GM19035 (cell line): ENCODE data around the gene UNC5CL.

Source experiments
- ATAC-seq: cut with Tn5 transposase; IDR thresholded peaks from one replicate; pipeline ENCODE4 v1.9.1; 2021; ENCODE audit not compliant: unreplicated experiment

The UNC5CL gene

DNA sequence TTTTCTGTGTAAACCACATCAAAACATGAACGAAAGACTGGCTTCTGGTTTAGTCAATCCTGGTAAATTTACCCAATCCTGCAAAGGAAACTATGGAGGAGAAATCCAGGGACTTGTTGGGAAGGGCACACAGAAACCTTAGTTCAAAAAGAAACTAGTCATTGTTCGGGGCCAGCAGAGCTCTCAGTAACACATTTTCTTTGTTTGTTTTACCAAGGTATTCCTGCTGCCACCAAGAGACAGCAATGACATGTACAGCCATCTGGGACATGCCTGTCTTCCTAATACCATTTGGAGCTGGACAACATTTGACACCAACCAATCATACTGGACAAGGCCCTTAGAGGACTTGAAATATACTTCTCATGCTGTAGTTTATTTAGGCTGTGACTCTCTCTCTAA is 24.9 kb upstream of the UNC5CL start:
- no peak for ATAC-seq

- no peak for ATAC-seq
These were observed 23.0 kb upstream of the UNC5CL start for GRCh38 chr6:41062056-41062455.

- ATAC-seq: no peak
These were observed 22.2 kb upstream of the UNC5CL start for GRCh38 chr6:41061196-41061726.

- no peak for ATAC-seq
These were observed 20.5 kb upstream of the UNC5CL start for GRCh38 chr6:41059556-41059955.

GRCh38 chr6:41058783-41059181 is 19.8 kb upstream of the UNC5CL start:
- ATAC-seq: no peak

GRCh38 chr6:41056768-41057490 is 17.9 kb upstream of the UNC5CL start:
- ATAC-seq: no peak

DNA sequence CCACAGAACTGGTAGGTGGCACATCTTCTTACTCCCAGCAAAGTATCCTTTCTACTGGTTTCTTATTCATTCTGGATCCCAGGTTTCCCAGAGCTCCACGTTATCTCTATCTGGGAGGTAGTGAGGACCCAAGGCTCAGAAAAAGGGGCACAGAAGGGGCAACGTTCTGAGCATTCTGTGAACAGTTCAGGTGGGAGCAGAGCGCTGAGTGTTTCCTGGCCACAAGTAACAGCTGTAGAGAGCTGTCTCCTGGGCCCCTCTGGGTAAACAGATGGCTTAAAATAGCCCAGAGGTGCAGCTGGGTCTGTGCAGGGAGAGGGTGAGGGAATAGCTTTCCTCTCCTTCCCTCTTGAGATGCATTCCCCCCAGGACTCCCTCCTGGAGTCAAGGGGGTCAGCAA is 16.1 kb upstream of the UNC5CL start:
- no peak for ATAC-seq

DNA sequence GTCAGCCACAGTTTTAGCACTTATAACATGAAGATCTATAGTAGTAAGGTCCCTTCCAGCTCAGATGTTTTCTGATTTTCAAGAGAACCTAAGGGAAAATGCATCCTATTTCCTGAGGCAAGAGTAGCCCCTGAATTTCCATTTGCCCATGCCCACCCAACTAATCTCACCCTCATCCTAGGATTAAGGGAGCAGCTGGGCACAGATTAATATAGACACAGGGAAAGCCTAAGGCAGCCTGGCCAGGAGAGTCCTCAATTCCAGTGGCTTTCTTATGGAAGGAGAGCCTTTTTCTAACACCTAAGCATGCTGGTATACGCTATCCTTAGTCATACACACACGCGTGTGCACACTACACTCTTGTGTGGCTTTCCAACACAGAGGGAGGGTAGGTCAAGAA is 15.5 kb upstream of the UNC5CL start:
- ATAC-seq: no peak

DNA sequence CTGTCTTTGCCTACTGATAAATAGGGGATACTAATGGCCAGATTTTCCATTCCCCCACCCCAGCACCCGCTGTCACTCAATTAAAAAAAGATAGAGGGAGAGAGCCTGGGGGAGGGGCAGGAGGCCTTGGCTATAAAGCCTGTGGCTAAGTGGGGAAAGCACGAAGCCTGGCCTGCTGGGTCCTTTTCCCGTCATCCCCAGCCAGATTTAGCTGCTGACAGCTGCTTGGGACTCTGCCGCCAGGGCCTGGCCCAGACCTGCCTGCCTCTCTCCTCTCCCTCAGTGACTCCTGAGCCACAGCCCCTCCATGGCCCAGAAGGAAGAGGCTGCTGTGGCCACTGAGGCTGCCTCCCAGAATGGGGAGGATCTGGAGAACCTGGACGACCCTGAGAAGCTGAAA is 14.0 kb upstream of the UNC5CL start, which contains the start of gene APOBEC2:
Gene APOBEC2, plus strand, starts transcription at position 162 of the 400 bp plus-strand sequence. Its CDS starts 146 bp downstream, at position 308.
- no peak for ATAC-seq

DNA sequence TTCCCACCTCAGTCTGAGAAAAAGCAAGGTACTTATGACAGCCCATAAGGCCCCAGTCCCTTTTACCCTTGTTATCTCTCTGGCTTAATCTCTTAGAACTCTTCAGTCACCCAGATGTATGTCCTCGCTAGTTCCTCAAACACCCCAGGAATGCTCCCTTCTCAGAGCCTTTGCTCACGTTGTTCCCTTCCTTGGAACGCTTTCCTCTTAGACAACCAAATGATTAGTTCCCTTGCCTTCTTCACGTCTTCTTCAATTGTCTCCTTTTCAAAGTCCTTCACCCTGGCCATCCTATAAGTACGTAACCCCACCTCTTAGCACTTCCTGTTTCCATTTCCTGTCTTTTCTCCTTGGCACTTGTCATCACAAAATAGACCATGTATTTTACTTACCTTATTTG is 12.9 kb upstream of the UNC5CL start:
- no peak for ATAC-seq

- ATAC-seq: no peak
These were observed 11.5 kb upstream of the UNC5CL start for GRCh38 chr6:41050536-41050935.

DNA sequence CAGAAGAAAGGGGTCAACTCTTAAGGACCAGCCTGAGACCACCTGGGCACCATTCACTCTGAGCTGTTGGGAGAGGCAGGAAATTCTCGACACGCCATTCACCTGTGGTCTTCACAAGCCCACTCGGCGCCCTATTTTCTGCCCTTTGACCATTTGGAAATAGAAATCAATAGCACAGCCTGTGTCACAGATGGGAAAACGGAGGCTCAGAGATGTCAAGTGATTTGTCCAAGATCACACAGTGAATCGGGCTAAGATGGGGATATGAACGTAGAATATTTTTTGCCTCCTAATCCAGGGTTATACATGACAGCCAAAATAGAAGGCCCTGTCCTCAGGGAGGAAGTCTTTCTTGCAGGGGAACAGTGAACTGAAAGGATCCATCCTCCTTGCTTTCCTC is 10.9 kb upstream of the UNC5CL start:
- ATAC-seq: no peak

- ATAC-seq: no peak
These were observed 10.5 kb upstream of the UNC5CL start for GRCh38 chr6:41049521-41049920.

DNA sequence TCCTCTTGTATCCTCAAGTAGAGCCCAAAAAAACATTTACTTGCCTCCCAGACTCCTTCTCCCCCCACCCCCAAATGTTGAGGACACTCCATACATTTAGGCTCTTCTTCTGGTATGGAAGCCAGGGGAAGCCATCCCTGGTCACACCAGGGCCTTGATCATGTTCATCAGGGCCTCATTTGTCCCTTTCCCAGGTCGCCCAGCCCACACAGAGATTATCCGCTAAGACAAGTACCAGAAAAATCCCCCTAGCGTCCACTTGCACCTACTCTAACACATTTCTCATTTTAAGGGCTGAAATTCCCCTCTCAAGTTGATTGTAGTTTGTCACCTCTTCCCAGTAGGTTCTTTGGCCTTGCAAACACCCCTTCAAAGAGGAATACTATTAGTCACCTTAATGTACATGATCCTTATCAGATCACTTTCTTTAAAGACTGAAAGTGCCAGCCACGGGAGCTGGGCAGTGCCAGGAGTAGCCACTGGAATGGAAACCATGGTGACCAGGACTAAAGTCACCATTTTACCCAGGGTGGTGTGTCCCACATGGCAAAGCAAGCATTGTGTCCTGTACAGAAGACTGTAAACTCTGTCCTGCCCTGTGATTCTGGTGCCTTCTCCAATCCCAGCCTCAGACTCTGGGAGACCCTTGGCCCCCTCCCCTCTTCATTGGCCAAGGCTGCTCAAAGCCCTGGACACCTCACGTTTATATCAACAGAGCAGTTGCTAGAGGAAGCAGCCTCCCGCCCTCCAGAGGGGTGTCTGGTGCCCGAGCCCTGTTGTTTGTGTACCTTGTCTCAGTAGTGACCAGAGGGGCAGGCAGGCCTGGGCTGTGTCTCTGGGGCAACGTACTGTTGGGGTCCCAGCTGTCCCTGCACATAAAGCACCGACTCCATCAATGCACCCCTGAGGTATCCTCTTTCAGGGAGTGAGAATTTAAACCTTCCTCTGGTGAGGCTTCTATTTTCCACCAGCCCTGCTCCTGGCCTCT is 9.0 kb upstream of the UNC5CL start:
- no peak for ATAC-seq

GRCh38 chr6:41047306-41047705 is 8.3 kb upstream of the UNC5CL start:
- ATAC-seq: no peak

DNA sequence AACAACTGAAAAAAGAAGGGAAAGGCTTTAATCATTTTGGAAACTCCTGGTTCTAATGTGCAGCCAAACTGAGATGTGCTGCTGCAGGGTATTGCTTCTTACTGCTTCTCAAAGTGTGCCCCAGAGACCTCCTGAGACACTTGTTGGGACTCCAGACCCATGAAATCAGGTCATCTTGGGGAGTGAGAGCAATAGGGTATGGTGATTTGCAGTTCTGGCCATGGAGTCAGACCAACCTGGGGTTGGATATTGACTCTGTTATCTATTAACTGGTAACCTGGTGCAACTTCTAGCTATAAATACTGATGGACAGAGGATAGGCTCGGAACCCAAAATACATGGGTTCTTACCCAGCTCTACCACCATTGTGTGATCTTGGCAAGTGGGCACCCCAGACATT is 7.1 kb upstream of the UNC5CL start:
- ATAC-seq: no peak

DNA sequence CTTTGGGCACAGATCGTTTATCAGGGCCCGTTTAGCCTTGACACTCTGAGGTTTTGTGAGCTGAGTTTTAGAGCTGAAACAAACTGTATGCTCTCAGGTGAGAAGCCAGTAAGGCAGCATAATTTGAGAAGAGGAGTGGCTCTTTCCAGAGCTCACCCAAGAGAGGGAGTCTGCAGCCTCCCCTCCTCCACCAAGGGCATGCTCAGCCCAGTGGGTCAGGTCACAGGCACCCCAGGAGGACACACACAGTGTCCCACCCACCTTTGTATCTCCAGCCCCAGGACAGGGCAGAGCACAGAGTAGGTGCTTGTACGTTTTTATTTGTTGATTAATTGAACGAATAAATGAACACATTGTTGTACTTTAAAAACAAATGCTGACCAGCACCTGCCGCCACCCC is 6.6 kb upstream of the UNC5CL start:
- no peak for ATAC-seq

DNA sequence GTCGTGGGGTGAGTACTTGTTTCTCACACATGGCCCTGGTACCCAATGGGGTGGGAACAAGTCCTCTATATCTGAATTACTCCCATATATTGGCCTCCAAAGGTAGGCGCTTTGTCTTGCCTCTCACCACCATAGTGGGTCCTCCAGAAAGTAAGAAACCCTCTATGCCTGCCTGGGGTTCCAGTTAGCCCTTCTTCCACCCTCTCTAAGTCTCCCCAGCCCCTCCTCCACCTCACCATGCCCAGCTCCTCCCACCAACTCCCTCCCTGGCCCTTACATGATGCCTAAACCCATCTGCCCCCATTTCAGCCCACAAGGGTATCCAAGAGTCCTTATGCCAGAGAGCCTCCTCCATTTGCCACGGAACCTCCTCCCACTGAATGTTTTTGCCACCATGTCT is 4.1 kb upstream of the UNC5CL start:
- no peak for ATAC-seq

DNA sequence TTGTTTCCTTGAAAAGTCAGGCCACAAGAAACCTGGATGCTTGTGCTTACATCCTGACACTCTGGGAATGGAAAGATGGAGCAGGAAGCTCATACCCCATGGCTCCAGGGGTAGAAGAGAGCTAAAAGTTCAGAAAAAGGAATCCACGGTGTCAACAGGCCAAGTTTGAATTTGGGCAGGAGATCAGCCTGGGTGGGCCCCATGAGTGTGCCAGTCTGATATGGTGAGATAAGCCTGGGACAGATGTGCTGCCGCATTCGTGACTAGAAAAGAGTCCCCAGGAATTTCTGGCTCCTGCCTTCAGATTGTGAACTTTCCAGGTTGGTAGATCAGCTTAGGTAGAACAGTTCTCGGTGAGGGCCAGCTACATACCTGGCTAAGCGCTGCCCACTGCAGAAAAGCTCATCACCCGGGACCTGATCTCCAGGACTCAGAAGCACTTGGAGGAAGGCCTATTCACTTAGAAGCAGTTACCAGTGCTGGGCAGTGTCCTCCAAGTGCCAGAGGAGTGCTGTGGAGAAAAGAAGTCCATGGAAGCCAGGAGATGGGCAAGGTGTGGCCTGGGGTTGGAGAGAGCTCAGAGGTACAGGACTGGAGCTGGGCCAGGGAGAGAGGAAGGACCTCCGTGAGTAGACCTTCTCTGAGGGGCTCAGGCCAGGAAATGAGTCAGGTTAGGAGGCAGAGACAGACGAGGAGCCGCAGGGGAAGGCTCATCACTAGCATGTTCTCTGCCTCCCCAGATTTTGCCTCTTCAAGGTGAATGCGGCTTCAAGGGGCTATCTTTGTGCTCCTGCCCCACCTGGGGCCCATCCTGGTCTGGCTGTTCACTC is 3.4 kb upstream of the UNC5CL start, which contains the start of gene TSPO2:
Gene TSPO2, plus strand, starts transcription at position 242 of the 830 bp plus-strand sequence. Its CDS starts 519 bp downstream, at position 761.
- no peak for ATAC-seq

GRCh38 chr6:41040940-41041536 is 2.0 kb upstream of the UNC5CL start:
- no peak for ATAC-seq
